SK-N-SH (cell line): ENCODE results near the gene H2BW2. TPM values are rescaled to one million over a fixed set of nuclear protein-coding genes. Genes with fewer than 3 reads are reported as not detected.

Experiments
- CTCF ChIA-PET: fragments of 300-600, 350-600 bp; formaldehyde crosslinking; extraction: SDS; loops from one replicate; lab custom pipeline; 2021; lab: Yijun Ruan, JAX
- POLR2A ChIA-PET: fragments of 350-600 bp; sonication (Branson Sonifier 250); formaldehyde crosslinking; extraction: SDS; loops from one replicate; lab custom pipeline; 2020; ENCODE audit warnings: antibody characterized with exemption, inconsistent platforms; lab: Yijun Ruan, JAX
- DNase-seq: peaks from one replicate; pipeline ENCODE4 v3.0.0; 2012
- H2AFZ ChIP-seq: fragments of 200-600 bp; sonication (generic); 2 replicates; pipeline ENCODE4 v1.8.1; 2016; ENCODE audit warnings: antibody characterized with exemption, mild to moderate bottlenecking, low read depth
- H3F3A ChIP-seq: fragments of 200-600 bp; sonication (generic); replicated peaks from 2 replicates; pipeline ENCODE3; 2016; ENCODE audit warnings: antibody characterized with exemption, mild to moderate bottlenecking; ENCODE audit not compliant: insufficient read depth
- H3K27ac ChIP-seq, 2 experiments: fragments of 200-500 bp in 1 of 2; fragments of 200-600 bp in 1 of 2; sonication (Bioruptor generic) in 1 of 2; sonication (generic), shearing (Covaris generic) in 1 of 2; 2 replicates each; pipeline versions ENCODE4 v1.5.1 to v1.6.1; 2014 to 2016; ENCODE audit warnings: low read depth in 2 of 2, inconsistent platforms in 1 of 2, low read length in 1 of 2, mild to moderate bottlenecking in 1 of 2, mixed read lengths in 1 of 2
- H3K27me3 ChIP-seq: fragments of 200-600 bp; sonication (generic), shearing (Covaris generic); 2 replicates; pipeline ENCODE4 v1.6.1; 2016; ENCODE audit warnings: mixed run types; ENCODE audit not compliant: insufficient read depth
- H3K36me3 ChIP-seq, 2 experiments: fragments of 200-500 bp in 1 of 2; fragments of 200-600 bp in 1 of 2; sonication (Bioruptor generic) in 1 of 2; sonication (generic) in 1 of 2; replicated peaks in 1 of 2; 2 replicates each; pipeline versions ENCODE3 to v1.5.1; 2014 to 2016; ENCODE audit warnings: low read length in 1 of 2, mild to moderate bottlenecking in 1 of 2; ENCODE audit not compliant: insufficient read depth in 2 of 2, control insufficient read depth in 1 of 2
- H3K4me1 ChIP-seq, 2 experiments: fragments of 200-500 bp in 1 of 2; fragments of 200-600 bp in 1 of 2; sonication (Bioruptor generic) in 1 of 2; sonication (generic), shearing (Covaris generic) in 1 of 2; 2 replicates each; pipeline versions ENCODE4 v1.5.1 to v1.6.1; 2014 to 2016; ENCODE audit warnings: low read depth in 1 of 2, low read length in 1 of 2, mixed run types in 1 of 2; ENCODE audit not compliant: insufficient read depth in 2 of 2, control insufficient read depth in 1 of 2
- H3K4me2 ChIP-seq: fragments of 200-600 bp; sonication (generic), shearing (Covaris generic); 2 replicates; pipeline ENCODE4 v1.6.1; 2017; ENCODE audit warnings: mixed run types
- H3K4me3 ChIP-seq, 2 experiments: fragments of 200-500 bp in 1 of 2; fragments of 200-600 bp in 1 of 2; sonication (Bioruptor generic) in 1 of 2; sonication (generic), shearing (Covaris generic) in 1 of 2; 2 replicates each; pipeline versions ENCODE4 v1.5.1 to v1.8.1; 2014 to 2016; ENCODE audit warnings: low read depth in 2 of 2, inconsistent platforms in 1 of 2, low read length in 1 of 2, mild to moderate bottlenecking in 1 of 2, mixed read lengths in 1 of 2, moderate library complexity in 1 of 2
- H3K79me2 ChIP-seq: fragments of 200-600 bp; sonication (generic); 2 replicates; pipeline ENCODE4 v1.8.1; 2017; ENCODE audit warnings: mild to moderate bottlenecking; ENCODE audit not compliant: insufficient read depth
- H3K9ac ChIP-seq: fragments of 200-600 bp; sonication (generic); 2 replicates; pipeline ENCODE4 v1.6.1; 2017; ENCODE audit warnings: mixed run types
- H3K9me2 ChIP-seq: fragments of 200-600 bp; sonication (generic); 2 replicates; pipeline ENCODE4 v1.6.1; 2017; ENCODE audit warnings: mixed run types
- H3K9me3 ChIP-seq: fragments of 200-600 bp; sonication (generic); 2 replicates; pipeline ENCODE4 v1.6.1; 2017; ENCODE audit warnings: mixed run types, mild to moderate bottlenecking, moderate library complexity
- H4K20me1 ChIP-seq: fragments of 200-600 bp; sonication (generic); 2 replicates; pipeline ENCODE4 v1.6.1; 2017; ENCODE audit warnings: mild to moderate bottlenecking, mixed run types; ENCODE audit not compliant: insufficient read depth
- CHD2 ChIP-seq: fragments of 150-350 bp; IDR thresholded peaks from 2 replicates; pipeline ENCODE4 v1.6.1; 2018; ENCODE audit warnings: low read length; ENCODE audit not compliant: partially characterized antibody
- ELF1 ChIP-seq: IDR thresholded peaks from 2 replicates; pipeline ENCODE4 v1.4.0; 2012
- EZH2phosphoT487 ChIP-seq: fragments of 200-600 bp; sonication (generic); IDR thresholded peaks from 2 replicates; pipeline ENCODE4 v1.6.1; 2017; ENCODE audit warnings: low read depth, mixed run types, mild to moderate bottlenecking, antibody characterized with exemption, moderate library complexity, borderline replicate concordance
- FOXJ3 ChIP-seq: sonication (generic); formaldehyde crosslinking; IDR thresholded peaks from 2 replicates; pipeline ENCODE4 v1.5.1; 2020; ENCODE audit warnings: mild to moderate bottlenecking, missing genetic modification reagents
- FOXM1 ChIP-seq: IDR thresholded peaks from 2 replicates; pipeline ENCODE4 v1.4.0; 2012; ENCODE audit warnings: low read depth, mild to moderate bottlenecking
- GABPA ChIP-seq: IDR thresholded peaks from 2 replicates; pipeline ENCODE4 v1.4.0; 2012; ENCODE audit warnings: low read depth, mild to moderate bottlenecking
- GATA2 ChIP-seq: sonication (generic); formaldehyde crosslinking; IDR thresholded peaks from 2 replicates; pipeline ENCODE4 v1.5.0; 2020; ENCODE audit warnings: mild to moderate bottlenecking, missing genetic modification reagents
- MAX ChIP-seq: IDR thresholded peaks from 2 replicates; pipeline ENCODE4 v1.4.0; 2012; ENCODE audit warnings: low read depth
- MEF2A ChIP-seq: IDR thresholded peaks from 2 replicates; pipeline ENCODE4 v1.4.0; 2012; ENCODE audit warnings: low read depth, borderline replicate concordance
- NFIC ChIP-seq: IDR thresholded peaks from 2 replicates; pipeline ENCODE4 v1.4.0; 2012; ENCODE audit warnings: borderline replicate concordance
- NRF1 ChIP-seq: IDR thresholded peaks from 2 replicates; pipeline ENCODE4 v1.6.1; 2012; ENCODE audit warnings: low read depth, mild to moderate bottlenecking, low read length
- PBX3 ChIP-seq: IDR thresholded peaks from 2 replicates; pipeline ENCODE4; 2012
- RAD21 ChIP-seq: IDR thresholded peaks from 2 replicates; pipeline ENCODE4 v1.6.1; 2012; ENCODE audit warnings: mild to moderate bottlenecking, low read length
- RCOR1 ChIP-seq: fragments of 150-350 bp; IDR thresholded peaks from 2 replicates; pipeline ENCODE4 v1.6.1; 2017; ENCODE audit warnings: antibody characterized with exemption, low read length
- RFX5 ChIP-seq: IDR thresholded peaks from 2 replicates; pipeline ENCODE4 v1.6.1; 2012; ENCODE audit warnings: mild to moderate bottlenecking, improper control_type of control experiment, low read length
- RXRA ChIP-seq: IDR thresholded peaks from 2 replicates; pipeline ENCODE4 v1.4.0; 2012; ENCODE audit warnings: low read depth, mild to moderate bottlenecking, borderline replicate concordance
- YY1 ChIP-seq: IDR thresholded peaks from 2 replicates; pipeline ENCODE4 v1.4.0; 2012; ENCODE audit warnings: low read depth, mild to moderate bottlenecking
- WGBS: methylation state at CpG from one replicate; pipeline ENCODE4 v1.1.6; 2017; ENCODE audit warnings: low lambda C conversion rate; 5-methylcytosine and 5-hydroxymethylcytosine counted together
- polyA plus RNA-seq, 3 experiments: library from polyadenylated mRNA; depleted of rRNA; stranded (reverse); fragments of >200 nt; gene quantifications; 2 replicates each; pipeline ENCODE4 v1.2.3, GENCODE V29; 2012
- TF ChIP-seq, protein P1 (sequence below): IDR thresholded peaks from 2 replicates; pipeline ENCODE4 v1.4.0; 2012; ENCODE audit warnings: low read depth, borderline replicate concordance

Gene H2BW2
- polyA plus RNA-seq, 1 of the 3 experiments (the other 2 are of a cell fraction): not detected

DNA sequence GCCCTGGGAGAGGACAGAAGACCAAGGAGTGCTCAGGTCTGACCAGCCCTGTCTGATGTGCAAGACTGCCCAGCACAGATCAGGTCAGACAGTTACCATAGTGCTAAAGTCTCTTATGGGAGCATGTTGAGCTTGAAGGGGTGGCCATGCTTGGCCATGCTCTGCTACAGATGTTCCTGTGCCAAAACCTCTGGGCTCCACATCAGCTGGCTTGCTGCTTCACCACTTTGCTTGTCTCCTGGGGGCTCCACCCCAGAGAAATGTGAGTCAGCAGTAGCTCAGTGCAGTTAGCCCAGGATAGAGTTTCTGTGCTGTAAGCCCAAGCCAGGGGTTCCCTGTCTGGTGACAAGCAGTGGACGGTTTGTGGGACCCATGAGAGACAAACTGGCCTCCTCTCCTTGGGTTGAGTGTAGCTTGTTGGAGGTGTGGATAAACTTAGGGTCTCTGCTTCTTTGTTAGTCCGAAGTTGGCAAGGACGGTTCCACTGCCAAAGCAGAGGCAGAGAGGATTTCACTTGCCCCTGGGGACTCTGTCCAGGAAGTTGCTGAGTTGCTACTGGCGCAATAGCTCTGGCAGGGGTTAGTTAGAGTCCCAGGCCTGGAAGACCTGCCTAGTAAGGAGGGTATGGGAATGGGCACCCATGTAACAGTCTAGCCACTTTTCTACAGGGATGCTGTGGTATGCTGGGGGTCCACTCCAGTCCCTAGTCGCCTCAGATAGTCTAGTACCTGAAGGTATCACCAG, 45.0 kb downstream of the H2BW2 start:
- Histone ChIP-seq H3K9ac (no peak overlapping the region), H3K4me2 (no peak overlapping the region), H3K9me3 (no peaks in the 10 kb centered on the region), H3K36me3 (no peaks in the 10 kb centered on the region), H3K9me2 (no peaks in the 10 kb centered on the region), H3K27ac (no peak overlapping the region), H3F3A (no peaks in the 10 kb centered on the region), H3K4me1 (no peaks in the 10 kb centered on the region), H4K20me1 (no peaks in the 10 kb centered on the region), H3K27me3 (peaks cover 12% of the 10 kb centered on the region; the same call in 1 of the 2 replicates), H3K4me3 (no peak overlapping the region), H2AFZ (no peak overlapping the region), H3K79me2 (no peaks in the 10 kb centered on the region)
- CTCF ChIA-PET: interaction anchor here (1.0 to 1.4 kb wide), 2 partner anchors 29 to 51 kb away, joined by 3 to 4 read pairs; no protein-coding TSS in a partner anchor
- POLR2A ChIA-PET: no interaction called here
- TF ChIP-seq PBX3 (no peak), ELF1 (no peak), NRF1 (no peak), RXRA (no peak), YY1 (no peak), GABPA (no peak), RCOR1 (no peak), FOXM1 (no peak), CHD2 (no peak), FOXJ3 (CRISPR knock-in tag) (no peak), RFX5 (no peak), MAX (no peak), NFIC (no peak), EZH2phosphoT487 (no peak), RAD21 (no peak), MEF2A (no peak), GATA2 (CRISPR knock-in tag) (no peak)
- TF ChIP-seq, protein P1, sequence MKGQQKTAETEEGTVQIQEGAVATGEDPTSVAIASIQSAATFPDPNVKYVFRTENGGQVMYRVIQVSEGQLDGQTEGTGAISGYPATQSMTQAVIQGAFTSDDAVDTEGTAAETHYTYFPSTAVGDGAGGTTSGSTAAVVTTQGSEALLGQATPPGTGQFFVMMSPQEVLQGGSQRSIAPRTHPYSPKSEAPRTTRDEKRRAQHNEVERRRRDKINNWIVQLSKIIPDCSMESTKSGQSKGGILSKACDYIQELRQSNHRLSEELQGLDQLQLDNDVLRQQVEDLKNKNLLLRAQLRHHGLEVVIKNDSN: no peak
- WGBS: 0% methylated on average over 5 of the region's 5 CpGs
- no peak for DNase-seq

DNA sequence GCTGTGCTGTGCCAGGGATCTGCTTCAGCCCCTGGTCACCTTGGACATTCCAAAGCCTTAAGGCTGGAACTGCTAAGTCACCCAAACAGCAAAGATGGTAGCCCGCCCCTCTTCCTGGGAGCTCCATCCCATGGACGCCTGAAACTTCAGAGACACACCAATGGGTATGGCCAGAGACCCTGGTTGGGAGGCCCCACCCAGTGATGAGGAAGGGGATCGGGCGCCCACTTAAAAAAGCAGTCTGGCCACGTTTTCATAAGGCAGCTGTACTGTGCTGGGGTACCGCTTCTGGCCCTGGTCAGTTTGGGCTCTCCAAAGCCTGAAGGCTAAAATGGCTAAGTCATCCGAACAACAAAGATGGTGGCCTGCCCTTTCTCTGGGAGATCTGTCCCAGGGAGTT, 45.7 kb downstream of the H2BW2 start:
- no peak overlapping the region for H3K4me3 ChIP-seq
- H3K4me1 ChIP-seq: no peaks in the 10 kb centered on the region
- CTCF ChIA-PET: interaction anchor here (1.4 kb wide), 1 partner anchor 51 kb away, joined by 4 read pairs; no protein-coding TSS in a partner anchor
- no peak for DNase-seq
- H2AFZ ChIP-seq: no peak overlapping the region
- H3K36me3 ChIP-seq: no peaks in the 10 kb centered on the region
- no peak overlapping the region for H3K27ac ChIP-seq
- peaks cover 12% of the 10 kb centered on the region; the same call in 1 of the 2 replicates for H3K27me3 ChIP-seq
- H3K9me3 ChIP-seq: no peaks in the 10 kb centered on the region
- TF ChIP-seq MEF2A: no peak
- H4K20me1 ChIP-seq: no peaks in the 10 kb centered on the region
- no peaks in the 10 kb centered on the region for H3K79me2 ChIP-seq
- POLR2A ChIA-PET: no interaction called here
- no peak overlapping the region for H3K4me2 ChIP-seq
- WGBS: 19% methylated on average over 4 of the region's 7 CpGs
- H3K9me2 ChIP-seq: no peaks in the 10 kb centered on the region
- no peaks in the 10 kb centered on the region for H3F3A ChIP-seq
- no peak overlapping the region for H3K9ac ChIP-seq
